GM18861 (cell line): ENCODE measurements around the gene AFG1L.

Experiments used
- ATAC-seq: cut with Tn5 transposase; IDR thresholded peaks from one replicate; pipeline ENCODE4 v1.9.1; 2021; ENCODE audit not compliant: unreplicated experiment

Gene AFG1L

GRCh38 chr6:108568551-108569305, 273.9 kb downstream of the AFG1L start:
- ATAC-seq: no peak

GRCh38 chr6:108570517-108570916, 275.7 kb downstream of the AFG1L start:
- ATAC-seq: no peak

GRCh38 chr6:108574457-108575141, 279.7 kb downstream of the AFG1L start:
- no peak for ATAC-seq
